CD4-positive, alpha-beta T cell treated with Interleukin-1 beta for 1 hour (primary cell): Measurements from ENCODE around the gene ATXN10.
"Not testable (repeated sequence)": the region's sequence is repeated elsewhere in the genome, so short reads cannot be mapped to it uniquely, and the experiment has no call there.

Experiments used
- DNase-seq, 2 donors: peaks; one replicate each; pipeline ENCODE4 v3.0.0-alpha.2; 2020 to 2022

Gene ATXN10

DNA sequence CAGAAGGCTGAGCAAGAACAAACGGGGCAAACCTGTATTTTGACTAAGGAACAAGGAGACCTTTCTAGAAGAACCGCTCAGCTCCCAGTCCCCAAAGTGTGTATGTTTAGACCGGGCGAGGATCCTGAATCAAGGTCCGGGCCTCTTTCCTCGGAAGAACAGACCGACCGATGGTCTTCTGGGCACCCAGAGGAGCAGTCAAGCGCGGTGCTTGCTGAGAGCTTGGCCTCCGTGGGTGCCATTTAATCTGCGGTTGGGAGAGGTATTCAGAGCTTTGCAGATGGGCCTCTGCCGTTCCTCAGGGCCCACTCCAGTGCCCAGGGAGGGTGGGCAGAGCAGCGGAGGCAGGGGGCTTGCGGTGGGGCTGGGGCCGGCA lies 26.5 kb upstream of the ATXN10 start:
- DNase-seq: no peak

DNA sequence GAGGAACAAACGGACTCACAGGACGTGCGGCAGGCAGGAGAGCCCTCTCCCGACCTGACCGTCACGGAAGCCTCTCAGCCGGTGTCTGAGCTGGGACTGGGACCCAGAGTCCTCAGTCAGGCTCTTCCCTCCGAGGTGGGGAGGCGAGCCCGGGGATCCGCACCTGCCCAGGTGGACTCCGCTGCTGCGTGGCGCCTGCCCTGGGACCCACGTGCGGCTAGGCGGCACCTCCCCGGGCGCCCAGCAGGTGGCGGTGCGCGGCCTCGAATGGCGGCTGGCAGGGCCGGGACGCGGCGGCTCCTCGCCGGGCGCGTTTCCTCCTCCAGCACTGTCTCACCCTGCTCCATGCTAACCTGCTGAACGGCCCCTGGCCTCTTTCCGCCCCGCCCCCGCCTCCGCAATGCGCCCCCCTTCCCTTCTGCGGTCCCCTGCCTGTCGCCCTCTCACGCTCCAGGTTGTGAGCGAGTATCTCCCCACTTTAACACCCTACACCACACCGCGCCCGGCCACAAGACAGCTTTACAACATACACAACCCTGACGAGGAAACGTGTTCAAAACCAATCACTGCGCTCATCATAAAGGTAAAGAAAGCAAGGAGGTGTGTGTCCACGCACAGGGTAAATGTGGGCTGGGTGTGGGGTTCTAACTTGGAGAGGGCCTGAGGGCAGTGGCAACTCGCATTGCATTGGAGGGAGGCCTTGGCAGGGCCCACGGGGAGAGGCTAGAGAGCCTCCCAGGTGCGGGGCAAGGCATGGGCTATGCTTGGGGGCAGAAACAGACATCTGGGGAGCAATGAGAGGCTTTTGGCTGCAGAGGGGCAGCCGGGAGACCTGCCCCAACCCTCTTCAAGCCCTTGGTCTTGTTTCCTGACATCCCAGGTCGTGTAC lies 25.9 kb upstream of the ATXN10 start:
- peak; percentile 71 to 76 for DNase-seq

DNA sequence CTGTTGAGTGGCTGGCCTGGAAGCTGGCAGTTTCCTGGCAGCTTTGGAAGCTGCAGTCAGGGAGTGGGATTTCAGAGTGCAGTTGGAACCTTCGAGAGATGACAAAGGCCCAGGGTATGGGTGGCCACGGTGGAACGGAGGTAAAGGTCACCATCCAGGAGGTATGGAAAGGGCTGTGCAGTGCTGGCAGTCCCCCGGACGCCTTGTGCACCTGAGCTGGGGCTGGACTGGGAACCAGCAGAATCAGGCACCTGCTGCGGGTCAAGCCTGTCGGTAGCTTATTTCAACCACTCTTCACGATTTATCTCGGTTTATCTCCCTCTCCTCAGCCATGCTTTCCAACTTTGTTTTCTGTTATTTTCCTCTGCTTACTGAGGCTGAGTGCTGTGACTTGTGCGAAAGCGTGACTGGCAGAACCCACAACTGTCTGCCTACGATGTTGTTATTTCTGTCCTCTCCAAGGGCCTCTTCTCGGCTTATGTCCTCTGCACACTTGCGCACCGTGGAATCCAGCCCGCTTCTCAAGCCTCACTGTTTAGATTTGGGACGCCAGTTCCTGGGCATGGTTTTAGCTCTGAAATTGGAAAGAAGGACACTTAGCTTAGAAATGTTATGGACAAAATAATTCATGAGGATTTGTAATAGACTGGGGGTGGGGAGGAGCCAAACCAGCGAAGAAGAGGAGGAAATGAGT lies 24.0 kb upstream of the ATXN10 start:
- DNase-seq: no peak

DNA sequence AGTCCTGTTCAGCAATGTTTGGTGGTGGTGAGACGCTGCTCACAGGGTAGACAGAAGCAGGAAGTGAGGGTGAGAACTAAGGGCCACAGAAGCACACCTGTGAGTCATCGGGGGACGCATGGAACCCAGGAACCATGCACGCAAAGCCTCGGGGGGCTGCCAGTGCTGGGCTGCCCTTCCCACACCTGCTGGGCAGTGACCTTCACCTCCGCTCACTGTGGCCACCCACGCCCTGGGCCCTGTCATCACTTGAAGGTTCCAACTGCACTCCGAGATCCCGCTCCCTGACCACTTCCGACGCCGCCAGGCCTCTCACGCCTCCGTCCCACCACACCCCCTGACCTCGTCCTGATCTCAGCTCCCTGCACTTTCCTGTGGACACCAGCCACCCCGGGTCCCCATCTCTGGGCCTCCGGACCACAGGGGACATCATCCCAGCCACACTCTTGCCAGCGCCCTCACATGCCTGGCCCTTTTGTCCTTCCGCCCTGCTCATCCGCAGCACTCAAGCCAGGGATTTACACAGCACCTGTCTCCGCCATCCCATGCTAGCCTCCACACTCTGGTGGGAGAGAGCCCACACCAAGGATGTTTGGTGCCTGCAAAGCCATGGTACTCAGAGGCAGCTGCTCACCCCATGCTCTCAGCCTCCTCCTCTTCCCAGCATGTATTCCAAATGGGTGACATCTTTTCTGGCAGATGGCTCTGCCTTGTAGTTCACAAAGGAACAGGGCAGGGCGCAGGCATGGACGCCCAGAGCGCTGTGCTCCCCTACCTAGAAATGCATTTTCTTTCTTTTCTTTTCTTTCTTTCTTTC lies 23.1 kb upstream of the ATXN10 start:
- DNase-seq: no peak

DNA sequence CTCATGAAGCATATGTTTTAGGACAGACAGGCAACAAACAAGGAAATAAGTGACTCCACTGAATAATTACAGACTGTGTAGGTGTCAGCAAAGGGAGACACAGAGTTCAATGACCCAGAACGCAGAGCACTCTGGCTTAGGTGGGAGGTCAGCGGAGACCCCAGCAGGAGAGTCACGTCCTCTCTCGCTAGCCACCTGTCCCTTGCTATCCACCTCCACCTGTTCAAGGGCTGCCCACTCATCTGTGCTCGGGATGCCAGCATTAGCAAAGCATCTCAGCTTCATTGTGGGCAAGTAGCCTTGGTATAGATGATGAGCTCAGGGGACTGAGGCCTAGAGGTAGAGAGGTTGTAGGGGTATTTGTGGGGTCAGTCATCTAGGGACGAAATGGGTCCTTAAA lies 21.8 kb upstream of the ATXN10 start:
- DNase-seq: no peak

DNA sequence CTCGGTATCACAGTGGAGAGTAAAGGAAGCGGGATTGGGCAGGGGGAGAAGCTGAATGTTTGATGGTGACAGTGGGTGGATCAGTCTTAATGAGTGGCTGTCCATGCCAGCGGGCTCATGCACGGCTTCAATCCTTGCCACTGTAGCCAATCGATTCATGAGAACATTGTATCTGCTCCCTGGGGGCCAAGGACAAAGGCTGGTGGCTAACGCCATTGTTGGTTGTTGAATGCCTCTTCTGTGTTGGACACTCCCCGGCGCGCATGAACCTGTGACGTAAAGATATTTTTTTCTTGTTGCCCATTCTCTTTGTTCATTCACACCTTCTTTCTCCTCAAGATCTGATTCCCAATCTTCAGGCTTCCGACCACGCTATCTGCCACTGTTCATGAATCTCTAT lies 20.9 kb upstream of the ATXN10 start:
- DNase-seq: no peak

DNA sequence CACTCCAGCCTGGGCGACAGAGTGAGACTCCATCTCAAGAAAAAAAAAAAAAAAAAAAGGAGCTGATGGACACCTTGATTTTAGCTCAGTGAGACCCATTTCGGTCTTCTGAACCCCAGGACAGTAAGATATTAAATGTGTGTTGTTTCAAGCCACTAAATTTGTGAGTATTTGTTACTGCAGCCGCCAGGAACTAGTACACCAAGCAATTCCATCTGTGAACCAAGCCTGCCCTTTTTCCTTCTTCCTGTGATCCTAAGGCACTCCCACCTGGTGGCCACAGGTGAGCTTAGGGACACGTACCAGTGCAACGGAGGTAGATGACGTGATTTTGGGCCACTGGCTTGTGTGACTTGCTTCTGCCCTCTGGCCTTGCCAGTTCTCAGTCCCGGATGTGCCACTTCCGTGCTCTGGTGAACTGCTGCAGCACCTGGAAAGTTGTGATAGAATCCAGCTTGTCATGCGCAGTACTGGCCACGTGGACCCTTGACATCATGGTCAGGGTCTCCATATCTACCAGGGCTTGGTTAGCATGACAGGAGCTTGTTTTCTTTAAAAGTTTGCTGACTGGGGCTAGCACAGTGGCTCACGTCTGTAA lies 19.6 kb upstream of the ATXN10 start:
- DNase-seq: no peak

DNA sequence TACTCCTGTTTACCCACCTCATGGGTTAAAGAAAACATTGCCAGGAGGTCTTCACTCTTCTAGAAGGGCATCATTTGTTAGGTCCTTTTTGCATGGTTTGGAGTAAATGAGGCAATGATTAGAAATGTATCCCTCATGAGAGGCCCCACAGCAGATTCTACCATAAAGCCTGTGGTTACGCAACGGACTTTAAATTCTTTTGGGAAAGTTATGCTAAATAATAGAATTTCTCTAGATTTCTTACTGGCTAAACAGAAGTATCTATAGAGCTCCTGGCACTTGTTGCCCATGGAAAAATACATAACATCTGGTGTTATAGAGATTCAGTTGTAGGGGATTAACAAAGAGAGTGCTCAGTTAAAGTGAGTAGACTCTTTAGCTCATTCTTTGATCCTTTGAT lies 15.1 kb upstream of the ATXN10 start:
- no peak for DNase-seq

DNA sequence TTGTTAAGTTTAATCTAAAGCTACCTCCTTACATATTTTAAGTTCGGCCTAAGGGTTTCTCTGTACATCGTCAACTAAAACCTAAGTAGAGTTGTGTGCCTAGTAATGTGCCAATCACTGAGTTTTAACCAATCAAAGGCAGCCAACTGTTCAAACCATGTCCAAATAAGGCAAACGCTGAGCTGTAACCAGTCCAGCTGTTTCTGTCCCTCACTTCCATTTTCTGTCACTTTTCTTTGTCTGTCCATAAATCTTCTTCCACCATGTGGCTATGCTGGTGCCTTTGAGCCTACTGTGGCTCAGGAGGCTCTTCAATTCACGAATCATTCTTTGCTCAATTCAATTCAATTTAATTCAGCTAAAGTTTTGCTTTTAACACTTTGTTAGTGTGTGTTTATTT lies 13.9 kb upstream of the ATXN10 start:
- no peak for DNase-seq

DNA sequence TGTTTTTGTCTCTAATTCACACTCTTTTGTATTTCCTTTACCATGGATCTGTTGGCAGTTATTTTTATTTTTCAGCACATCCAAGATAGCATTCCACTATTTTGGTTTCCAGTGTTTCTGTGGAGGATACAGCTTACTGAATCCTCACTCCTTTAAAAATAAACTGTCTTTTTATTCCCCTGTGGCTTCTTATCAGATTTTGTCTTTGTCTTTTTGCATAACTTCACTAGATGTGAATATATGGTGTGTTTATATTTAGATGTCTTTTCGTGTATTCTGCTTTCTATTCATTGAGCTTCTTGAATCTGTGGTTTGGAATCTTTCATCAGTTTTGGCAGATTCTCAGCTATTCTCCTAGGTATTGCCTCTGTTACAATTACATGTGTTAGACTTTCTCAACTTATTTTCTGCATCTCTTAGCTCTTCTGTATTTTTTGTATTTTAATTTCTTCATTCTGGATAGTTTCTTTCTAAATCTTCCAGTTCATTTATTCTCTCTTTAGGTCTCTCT lies 7.4 kb upstream of the ATXN10 start:
- no peak for DNase-seq

DNA sequence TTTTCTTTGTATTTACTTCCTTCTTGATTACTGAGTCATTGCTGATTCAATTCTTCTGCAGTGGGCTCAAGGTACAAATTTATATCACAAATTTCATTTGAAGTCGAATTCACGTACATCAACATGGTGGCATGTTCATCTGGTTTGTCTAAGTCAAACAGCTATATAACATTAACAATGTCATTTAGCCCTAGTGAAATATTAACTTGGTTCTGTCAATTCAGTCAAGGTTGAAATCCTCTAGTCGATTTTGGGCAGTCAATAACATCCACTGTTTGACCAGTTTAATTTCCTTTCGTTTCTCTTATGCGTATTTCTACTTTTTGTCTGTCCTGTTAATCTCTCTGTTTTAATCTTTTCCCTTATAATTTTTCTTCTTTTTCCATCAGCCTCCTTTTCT lies 4.1 kb upstream of the ATXN10 start:
- no peak for DNase-seq

DNA sequence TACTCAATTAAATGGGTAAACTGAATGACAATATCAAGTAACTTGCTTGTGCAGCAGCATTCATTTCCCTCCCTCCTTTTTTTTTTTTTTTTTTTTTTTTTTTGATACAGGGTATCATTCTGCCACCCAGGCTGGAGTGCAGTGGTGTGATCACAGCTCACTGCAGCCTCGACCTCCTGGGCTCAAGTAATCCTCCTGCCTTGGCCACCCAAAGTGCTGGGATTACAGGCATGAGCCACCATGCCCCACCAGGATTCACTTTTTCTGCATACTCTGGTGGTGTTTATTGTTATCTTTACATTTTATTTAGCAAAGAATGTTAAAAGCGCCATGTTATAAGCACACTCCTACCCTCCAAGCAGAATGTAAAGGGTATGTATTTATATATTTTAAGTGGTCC lies 1.3 kb upstream of the ATXN10 start:
- DNase-seq: not testable (repeated sequence)

DNA sequence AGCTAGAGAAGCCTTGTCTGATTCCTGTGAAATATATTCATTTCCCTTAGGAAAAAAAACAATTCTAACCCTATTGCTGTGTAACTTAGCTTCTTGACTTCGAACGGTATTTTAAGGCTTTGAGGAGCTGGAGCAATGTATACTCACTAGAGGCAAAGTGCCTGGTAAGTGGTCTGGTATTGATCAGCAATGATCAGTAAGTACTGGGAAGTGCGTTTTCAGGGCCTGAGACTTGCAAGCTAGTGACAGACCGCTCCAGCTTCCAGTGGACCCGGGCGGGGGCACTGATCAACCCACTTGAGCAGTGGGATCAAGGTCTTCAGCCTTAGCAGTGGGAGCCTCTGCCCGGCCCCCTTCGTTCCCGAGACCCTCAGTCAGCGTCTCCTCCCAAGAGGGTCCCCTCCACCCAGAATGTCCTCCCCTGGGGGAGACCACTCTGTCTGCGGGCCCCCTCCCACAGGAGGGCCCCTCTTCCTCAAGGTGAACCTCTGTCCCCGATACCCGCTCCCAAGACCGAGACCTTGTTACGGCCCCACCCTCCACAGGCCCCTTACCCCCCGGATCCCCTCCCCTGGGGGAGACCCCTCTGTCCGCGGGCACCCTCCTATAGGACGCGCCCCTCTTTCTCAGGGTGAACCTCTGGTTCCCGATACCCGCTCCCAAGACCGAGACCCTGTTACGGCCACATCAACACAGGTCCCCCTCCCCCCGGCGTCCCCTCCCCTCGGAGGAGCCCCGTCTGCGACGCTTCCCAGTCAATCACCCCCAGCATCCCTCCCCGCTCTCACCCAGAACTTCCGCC lies 452 bp upstream of the ATXN10 start:
- DNase-seq: no peak

DNA sequence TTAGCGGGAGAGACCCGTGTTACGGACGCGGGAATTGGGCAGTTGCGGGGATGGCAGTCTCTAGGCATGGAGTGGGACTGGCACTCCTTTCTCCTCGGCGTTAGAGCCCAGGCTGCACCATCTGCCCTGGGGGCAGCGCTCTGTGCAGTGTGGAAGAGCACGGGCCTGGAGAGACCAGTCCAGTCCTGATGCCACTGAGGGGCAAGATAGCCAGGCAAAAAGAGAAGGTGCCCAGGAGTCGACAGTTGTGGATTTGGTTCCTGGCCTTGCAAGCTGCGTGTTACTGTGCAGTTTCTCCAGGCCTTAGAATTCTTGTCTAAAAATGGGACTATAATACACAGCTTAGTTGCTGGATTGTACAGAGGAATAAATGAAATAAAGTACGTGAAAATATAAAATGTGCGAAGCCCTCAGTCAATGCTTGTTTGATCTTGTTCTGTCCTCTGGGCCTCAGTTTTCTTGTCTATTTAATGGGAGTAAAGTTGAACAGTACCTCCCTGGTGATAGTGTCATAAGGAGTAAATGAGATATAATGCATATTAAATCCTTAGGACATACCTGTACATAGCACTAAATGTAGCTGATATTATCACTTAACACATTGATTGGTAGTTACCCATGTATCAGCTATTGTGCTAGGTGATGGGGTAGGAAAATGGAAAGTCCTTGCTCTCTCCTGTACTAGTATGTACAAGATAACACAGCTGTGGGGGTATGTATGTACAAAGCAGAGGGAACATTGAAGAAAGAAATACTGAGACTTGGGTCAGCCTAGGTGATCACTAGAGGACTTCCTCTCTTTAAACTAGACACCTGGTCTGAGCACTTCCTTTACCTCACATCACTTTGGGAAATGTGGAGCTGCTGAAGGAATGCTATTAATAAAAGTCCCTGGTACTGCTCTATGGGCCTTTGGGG lies 1.2 kb downstream of the ATXN10 start:
- no peak for DNase-seq

DNA sequence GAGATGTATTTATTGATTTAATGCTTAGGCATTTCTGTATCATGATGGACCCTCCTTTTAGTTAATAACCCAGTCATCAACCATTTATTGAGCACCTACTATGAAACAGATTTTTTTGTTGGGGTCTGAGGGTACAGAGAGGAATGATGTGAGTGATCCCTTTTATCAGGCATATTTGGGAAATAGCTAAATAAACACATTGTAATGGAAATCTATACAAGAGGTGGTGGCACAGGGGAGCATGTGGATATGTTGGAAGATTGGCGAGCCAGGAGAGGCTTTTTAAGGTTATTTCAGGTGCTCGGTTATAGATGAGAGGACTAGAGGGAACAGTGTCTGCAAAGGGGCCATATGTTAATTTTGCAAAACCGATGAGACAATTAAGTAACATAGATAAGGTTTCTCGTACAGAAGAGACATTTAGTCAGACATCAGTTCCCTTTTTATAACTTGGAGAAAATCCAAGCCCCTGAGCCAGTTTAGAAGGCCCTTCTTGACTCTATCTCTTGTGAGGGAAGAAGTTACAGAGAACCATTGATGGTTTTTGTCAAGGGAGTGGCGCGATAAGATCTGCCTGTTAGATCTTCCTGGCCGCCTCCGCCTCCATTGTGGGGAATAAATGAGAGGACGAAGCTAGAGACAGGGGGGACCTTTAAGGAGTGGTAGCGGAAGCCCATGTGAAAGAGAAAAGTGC lies 2.0 kb downstream of the ATXN10 start:
- DNase-seq: no peak

DNA sequence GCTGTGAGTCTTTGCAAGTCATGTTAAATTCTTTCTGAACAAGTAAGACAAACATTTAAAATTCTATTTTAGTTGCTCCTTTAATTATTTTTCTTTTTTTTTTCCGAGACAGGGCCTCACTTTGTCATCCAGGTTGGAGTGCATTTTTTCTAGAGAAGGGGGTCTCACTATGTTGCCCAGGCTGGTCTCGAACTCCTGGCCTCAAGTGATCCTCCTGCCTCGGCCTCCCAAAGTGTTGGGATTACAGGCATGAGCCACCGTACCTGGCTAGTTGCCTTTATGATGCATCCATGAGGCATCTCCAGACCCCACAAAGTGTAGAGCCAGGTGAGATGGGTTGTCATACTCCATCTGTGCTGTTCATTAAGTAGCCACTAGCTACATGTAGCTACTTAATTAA lies 4.4 kb downstream of the ATXN10 start:
- DNase-seq: no peak

DNA sequence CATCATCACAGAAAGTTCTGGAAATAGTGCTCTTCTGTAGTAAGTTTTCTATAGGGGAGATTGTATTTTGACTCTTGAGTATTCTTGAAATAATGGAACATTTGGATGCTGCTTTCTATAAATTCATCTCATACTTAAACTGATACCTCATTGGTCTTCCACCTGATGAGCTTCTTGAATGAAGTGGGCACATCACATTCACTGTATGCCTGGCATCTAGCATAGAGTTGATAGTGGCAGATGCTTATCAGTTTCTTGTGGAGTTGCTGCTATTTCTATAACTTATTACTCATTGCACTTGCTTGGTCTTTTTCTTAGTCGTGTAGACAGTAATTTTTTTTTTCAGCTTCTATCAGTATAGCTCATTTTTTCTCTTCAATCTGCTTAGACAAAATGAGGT lies 5.4 kb downstream of the ATXN10 start:
- DNase-seq: no peak

DNA sequence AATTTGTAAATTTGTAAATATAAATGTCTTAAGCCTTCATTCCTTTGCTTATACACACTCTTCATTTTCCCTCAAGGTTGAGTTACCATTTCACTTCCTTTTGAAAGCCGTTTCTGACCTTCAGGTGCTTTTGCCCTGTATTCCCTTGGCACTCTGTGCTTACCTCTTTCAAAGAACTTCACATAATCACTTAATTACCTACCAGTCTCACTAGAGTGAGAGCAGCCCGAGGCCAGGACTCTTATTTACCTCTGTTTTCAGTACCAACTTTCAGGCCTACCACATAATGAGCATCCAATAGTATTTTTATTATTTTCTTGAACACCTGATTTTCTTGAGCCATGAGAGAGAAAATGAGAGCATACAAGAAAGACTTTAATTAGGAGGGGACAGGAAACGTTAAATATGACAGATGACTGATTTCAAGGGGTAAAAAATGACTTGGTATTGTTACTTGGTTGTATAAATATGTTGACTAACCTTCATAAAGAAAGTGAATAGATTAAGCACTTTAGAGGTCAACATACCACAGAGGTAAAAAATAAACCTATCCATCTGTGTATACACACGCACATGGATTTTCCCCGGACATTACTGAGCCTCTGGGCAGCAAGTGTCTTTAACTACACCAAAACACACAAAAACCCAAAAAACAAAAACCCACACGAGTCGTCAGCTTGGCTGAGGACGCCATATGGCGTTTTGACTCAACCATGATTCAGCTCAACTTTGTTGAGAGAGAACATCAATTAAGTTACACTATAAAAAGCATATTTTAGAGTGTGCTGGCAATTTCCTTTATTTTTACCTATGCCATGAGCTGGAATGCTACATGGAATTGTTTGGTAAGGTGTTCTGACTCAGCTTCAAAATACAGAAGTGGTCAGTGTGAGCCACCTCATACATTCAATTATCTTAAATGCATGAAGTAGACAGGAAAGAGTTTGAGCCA lies 7.6 kb downstream of the ATXN10 start:
- no peak for DNase-seq
